Measurements from ENCODE around the gene PCID2.

The PCID2 gene

GRCh38 chr13:113186061-113186900 lies 22.2 kb downstream of the PCID2 start:
- peak in 1 of 2 experiments; percentile 1 for DNase-seq

DNA sequence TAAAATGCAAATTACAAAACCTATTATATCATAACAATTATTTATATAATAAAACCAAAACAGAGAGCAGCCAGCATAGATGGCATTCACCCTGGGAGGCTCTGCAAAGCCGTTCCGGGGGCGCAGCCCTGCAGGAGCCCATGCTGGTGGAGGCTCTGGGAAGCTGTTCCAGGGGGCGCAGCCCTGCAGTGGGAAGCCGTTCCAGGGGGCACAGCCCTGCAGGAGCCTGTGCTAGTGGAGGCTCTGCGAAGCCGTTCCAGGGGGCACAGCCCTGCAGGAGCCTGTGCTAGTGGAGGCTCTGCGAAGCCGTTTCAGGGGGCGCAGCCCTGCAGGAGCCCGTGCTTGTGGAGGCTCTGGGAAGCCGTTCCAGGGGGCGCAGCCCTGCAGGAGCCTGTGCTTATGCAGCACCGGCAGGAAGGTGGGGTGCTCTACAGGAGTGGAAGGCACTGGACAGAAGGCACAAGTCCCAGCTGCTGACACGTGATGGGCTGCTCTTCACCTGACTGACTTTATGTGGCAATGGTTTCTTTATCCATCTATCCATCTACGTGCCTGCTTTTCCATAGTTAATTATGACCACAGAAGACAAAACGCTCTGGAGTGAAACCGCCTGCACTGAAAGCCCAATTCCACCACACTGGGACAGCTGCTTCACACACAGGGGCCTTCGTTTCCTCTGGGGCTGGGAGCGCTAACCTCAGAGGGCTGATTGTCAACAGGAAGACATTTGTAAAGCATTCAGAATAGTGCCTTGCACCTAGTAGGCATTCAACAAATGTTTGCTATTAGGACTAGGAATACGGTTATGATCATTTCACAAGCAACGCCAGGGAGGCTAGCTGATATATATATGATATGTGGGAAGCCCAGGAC lies 23.7 kb downstream of the PCID2 start:
- DNase-seq: peak in 1 of 2 experiments; percentile 15

GRCh38 chr13:113183450-113184129 lies 24.9 kb downstream of the PCID2 start:
- peak in 1 of 2 experiments; percentile 19 for DNase-seq

DNA sequence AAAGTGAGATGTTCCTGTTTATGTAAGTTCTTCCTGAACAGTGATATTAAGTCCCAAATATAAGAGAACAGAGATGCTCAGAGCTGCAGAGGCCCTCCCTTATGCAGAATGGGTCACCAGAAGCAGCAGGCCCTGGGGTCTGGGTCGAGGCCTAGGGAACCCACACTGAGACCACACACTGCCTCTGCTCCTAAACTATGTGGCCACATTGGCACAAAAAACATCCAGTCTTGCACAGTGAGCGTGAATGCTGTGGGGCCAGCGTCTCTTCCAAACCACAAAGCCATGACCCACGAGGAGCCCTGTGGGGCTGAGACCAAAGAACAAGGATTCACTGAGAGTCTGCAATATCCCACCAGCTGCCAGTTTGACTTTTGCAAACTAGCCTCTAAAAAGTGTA lies 26.4 kb downstream of the PCID2 start:
- DNase-seq: no peak

GRCh38 chr13:113179374-113180230 lies 28.9 kb downstream of the PCID2 start:
- DNase-seq: no peak

DNA sequence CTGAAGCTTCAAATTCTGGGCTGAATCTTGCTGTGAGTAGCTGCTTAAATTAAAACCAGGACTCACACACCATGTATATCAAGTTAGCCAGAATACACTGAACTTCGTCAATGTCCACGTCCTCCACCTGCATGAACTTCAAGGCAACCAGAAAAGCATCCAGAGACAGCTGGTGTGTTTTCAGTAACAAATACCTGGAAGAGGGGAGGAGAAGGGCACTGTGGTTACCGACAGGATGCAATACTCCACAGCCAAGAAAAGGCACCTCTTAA lies 29.6 kb downstream of the PCID2 start:
- DNase-seq: no peak

GRCh38 chr13:113178070-113178895 lies 30.2 kb downstream of the PCID2 start:
- DNase-seq: no peak

GRCh38 chr13:113176822-113177221 lies 31.6 kb downstream of the PCID2 start:
- DNase-seq: no peak

DNA sequence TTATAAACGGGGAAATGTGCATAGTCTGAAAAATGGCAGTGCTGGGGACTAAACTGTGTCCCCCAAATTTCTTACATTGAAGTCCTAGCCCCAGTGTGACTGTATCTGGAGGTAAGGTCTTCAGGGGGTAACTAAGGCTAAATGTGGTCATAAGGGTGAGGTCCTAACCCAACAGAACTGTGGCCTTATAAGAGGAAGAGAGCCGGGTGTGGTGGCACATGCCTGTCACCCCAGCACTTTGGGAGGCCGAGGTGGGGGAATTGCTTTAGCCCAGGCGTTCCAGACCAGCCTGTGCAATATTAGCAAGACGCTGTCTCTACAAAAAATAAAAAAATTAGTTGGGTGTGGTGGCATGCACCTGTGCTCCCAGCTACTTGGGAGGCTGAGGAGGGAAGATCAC lies 32.2 kb downstream of the PCID2 start:
- no peak for DNase-seq

DNA sequence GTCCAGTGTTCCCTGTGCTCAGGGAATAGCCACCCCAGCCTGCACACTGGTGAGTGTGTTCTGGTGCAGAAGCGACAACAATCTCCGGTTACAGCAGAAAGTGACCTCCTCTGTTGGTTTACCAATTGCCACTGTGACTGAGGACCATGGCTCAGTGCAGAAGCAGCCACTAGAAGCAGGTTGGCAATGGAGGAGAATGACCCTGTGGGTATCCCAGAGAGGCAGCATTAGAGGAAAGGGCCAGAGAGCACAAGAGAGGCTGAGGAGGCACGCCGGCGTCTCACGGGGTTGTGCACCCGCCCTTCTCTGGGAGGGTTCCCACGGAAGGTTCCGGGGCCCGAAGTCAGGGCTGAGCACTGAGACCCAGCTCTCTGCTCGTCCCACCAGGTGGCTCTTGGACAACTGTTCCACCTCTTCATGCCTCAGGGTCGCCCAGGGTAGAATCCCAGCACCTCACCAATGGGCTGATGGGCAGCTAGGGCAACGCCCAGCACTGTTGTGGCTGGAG lies 36.0 kb downstream of the PCID2 start:
- DNase-seq: no peak

- DNase-seq: no peak
These were observed 37.0 kb downstream of the PCID2 start for GRCh38 chr13:113171250-113172125.

- DNase-seq: no peak
These were observed 38.0 kb downstream of the PCID2 start for GRCh38 chr13:113170511-113170910.

DNA sequence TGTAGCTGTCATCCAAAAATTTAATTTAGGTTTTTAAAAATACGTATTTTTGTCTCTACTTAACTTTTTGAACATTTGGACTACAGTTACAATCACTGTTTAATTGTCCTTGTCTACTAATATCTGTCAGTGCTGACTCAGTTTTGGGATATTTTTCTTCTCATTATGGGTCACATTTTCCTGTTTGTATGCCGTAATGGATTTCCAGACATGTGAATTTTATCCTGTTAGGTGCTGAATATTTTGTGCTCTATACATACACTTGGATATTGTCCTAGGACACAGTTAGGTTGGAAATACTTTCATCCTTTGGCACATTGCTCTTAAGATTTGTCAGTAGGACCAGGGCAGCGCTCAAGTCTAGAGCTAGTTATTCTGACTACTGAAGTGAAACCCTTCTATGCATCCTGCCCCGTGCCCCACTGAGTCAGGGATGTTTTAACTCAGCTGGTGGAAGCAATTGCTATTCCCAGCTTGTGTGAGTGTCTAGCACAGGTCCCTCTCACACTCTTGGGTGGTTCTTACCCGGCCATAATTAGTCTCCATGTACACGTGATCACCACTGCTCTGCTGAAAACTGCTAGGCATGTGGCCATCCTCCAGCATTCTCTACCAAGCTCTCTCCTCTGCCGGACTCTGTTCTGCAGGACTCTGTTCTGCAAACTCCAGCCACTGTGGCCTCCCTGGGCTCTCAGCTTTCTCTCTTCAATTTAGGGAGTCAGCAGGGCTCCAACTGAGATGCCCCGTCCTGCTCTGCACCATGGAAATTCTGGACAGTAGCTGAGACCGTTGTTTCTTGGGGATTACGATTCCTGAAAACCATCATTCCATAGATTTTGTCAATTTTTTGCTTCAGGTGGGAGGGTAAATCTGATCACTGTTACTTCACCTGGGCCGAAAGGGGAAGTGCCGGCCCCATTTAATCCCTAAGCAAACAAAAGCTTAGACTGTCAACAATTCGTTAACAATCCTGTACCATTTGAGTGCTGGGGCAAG lies 38.9 kb downstream of the PCID2 start:
- peak in 1 of 2 experiments; percentile 42 for DNase-seq

- no peak for DNase-seq
These were observed 40.3 kb downstream of the PCID2 start for GRCh38 chr13:113168211-113168610.

DNA sequence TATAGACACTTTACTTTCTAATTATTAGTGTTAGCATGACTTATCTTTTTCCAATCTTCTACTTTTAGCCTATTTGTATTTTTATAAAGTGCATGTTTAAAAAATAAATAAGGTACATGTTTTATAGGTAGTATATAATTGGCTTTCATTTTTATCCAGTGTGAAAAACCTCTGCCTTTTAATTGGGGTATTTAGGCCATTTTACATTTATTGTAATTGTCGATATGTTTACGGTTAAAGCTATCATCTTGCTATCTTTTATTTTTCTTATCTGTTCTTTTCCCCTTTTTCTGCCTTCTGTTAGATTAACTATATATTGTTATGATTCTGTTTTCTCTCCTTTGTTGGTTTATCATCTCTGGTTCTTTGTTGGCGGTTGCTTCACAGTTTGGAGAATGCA lies 40.9 kb downstream of the PCID2 start:
- DNase-seq: no peak

DNA sequence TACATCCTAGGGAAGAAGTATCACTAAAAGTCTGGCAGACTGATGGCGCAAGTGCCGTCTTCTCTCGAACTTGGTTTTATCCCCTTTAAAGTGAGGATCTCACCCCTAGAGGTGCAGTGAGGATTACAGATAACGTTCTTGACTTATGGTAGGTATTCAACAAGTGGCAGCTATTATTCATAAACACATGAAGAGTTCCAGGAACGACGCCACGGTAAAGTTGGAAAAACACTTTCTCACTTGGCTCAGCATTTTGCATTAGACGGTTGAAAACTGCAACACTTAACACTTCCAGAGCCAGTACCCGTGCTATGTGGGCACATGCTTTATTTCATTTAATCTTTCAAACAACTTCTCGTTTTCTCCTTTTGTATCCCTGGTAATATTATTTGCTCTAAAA lies 41.3 kb downstream of the PCID2 start:
- no peak for DNase-seq

DNA sequence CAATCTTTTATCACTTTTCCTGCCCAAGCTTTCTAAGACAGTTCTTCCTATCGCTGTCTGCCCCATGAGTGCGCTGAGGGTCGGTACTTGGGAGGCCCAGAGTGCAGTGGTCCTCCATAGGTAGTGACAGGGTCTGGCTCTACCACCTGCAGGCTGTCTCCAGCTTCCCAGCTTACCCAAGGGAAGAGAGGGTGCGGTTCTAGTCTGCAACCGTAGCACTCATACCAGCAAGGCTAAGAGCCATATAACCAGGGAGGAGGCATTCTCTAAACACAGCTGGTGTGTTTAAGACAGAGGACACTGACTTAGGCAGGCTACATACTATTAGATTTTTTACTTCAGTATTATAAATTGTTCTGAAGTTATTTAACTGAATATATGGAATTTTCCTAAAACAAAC lies 41.8 kb downstream of the PCID2 start:
- DNase-seq: no peak

DNA sequence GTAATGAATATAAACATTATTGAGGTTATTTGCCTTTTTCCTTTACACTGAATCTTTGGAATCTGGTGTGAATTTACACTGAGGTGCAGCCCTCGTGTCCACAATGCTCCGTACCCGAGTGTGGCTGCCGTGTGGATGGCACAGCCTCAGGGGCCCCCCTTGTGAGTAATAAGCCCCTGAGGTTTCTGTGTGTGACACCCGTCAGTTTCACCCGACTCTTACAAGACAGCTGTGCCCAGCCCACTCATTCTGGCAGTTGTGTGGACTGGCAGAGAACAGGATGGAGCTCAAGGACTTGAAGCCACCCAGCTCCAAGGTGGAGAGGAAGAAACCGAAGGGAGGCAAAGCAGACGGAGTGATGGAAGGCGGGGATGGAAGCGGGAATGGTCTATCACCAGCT lies 42.2 kb downstream of the PCID2 start:
- DNase-seq: no peak

GRCh38 chr13:113164492-113164891 lies 44.0 kb downstream of the PCID2 start:
- no peak for DNase-seq
